ENCODE results near the gene COX6A2. TPM values are rescaled to one million over a fixed set of nuclear protein-coding genes. Genes with fewer than 3 reads are reported as not detected.

COX6A2 gene
- polyA plus RNA-seq, 1 of the 3 experiments (the other 2 are of a cell fraction) = not detected

GRCh38 chr16:31404353-31405064 is 23.7 kb downstream of the COX6A2 start:
- H2AFZ ChIP-seq (ENCODE audit: low read depth) = peak overlapping the region; percentile 52; the same call in 1 of the 2 replicates
- H3K27ac ChIP-seq (ENCODE audit: low read depth in 2 of 2, low read length in 1 of 2) = no peak overlapping the region
- WGBS (ENCODE audit: low lambda C conversion rate) = 13% methylated on average over 9 of the region's 9 CpGs
- peak overlapping the region; percentile 88 for H3K4me2 ChIP-seq
- ChIA-PET POLR2A (no interaction called here), CTCF (interaction anchor here (0.6 kb wide), 1 partner anchor 464 kb away, joined by 3 read pairs; no protein-coding TSS in a partner anchor)
- DNase-seq = no peak
- H3K27me3 ChIP-seq (ENCODE audit: insufficient read depth) = peaks cover 14% of the 10 kb centered on the region; the same call in 1 of the 2 replicates
- H3K4me1 ChIP-seq (ENCODE audit: control insufficient read depth in 1 of 2, insufficient read depth in 2 of 2, low read depth in 1 of 2, low read length in 1 of 2) = peaks cover 0 to 6% of the 10 kb centered on the region in 2 experiments; a peak in 1 of 4 replicates
- peak overlapping the region; percentile 51 for H3K9ac ChIP-seq
- no peaks in the 10 kb centered on the region for H3K9me3 ChIP-seq
- 0 out of 2 replicates have a peak, but pooled peaks have one; percentile 30 for TF ChIP-seq MAX (IDR thresholded peaks at IDR 0.05; ENCODE audit: low read depth)
- TF ChIP-seq FOSL2 (IDR thresholded peaks at IDR 0.05; ENCODE audit: borderline replicate concordance, low read depth) = no peak
- no peak for TF ChIP-seq FOXJ3 (CRISPR knock-in tag; IDR thresholded peaks at IDR 0.05)
- peak; percentile 92 for TF ChIP-seq POLR2AphosphoS5 (IDR thresholded peaks at IDR 0.05; ENCODE audit: low read depth, low read length)
- peak; percentile 63 for TF ChIP-seq TAF1 (IDR thresholded peaks at IDR 0.05; ENCODE audit: borderline replicate concordance, low read depth, low read length)
- no peak for TF ChIP-seq RFX5 (IDR thresholded peaks at IDR 0.05; ENCODE audit: low read length)
- TF ChIP-seq GABPA (IDR thresholded peaks at IDR 0.05; ENCODE audit: low read depth) = peak; percentile 74
- peak; percentile 96 for TF ChIP-seq PBX3 (IDR thresholded peaks at IDR 0.05)
- no peaks in the 10 kb centered on the region for H3K9me2 ChIP-seq
- peak overlapping the region; percentile 52 to 69 for H3K4me3 ChIP-seq (ENCODE audit: low read depth in 2 of 2, low read length in 1 of 2)
- peaks cover 7% of the 10 kb centered on the region; the same call in 1 of the 2 replicates for H3K79me2 ChIP-seq (ENCODE audit: insufficient read depth)
- H3K36me3 ChIP-seq (replicated peaks in 1 of 2; ENCODE audit: control insufficient read depth in 1 of 2, insufficient read depth in 2 of 2, low read length in 1 of 2) = no peaks in the 10 kb centered on the region
- peaks cover 9% of the 10 kb centered on the region for H3F3A ChIP-seq (replicated peaks; ENCODE audit: insufficient read depth)
- no peaks in the 10 kb centered on the region for H4K20me1 ChIP-seq (ENCODE audit: insufficient read depth)

- peaks cover 10% of the 10 kb centered on the region; the same call in 1 of the 2 replicates for H3K27me3 ChIP-seq (ENCODE audit: insufficient read depth)
- no peak overlapping the region for H3K27ac ChIP-seq (ENCODE audit: low read depth in 2 of 2, low read length in 1 of 2)
- peak overlapping the region; percentile 52 to 69 for H3K4me3 ChIP-seq (ENCODE audit: low read depth in 2 of 2, low read length in 1 of 2)
- WGBS (ENCODE audit: low lambda C conversion rate) = 16% methylated on average over 13 of the region's 21 CpGs
- H2AFZ ChIP-seq (ENCODE audit: low read depth) = no peak overlapping the region; the same call in 1 of the 2 replicates
- peak overlapping the region; percentile 51 for H3K9ac ChIP-seq
- ChIA-PET CTCF (interaction anchor here (0.6 kb wide), 1 partner anchor 464 kb away, joined by 3 read pairs; no protein-coding TSS in a partner anchor), POLR2A (no interaction called here)
- no peak for DNase-seq
- peaks cover 9% of the 10 kb centered on the region for H3F3A ChIP-seq (replicated peaks; ENCODE audit: insufficient read depth)
- no peaks in the 10 kb centered on the region for H4K20me1 ChIP-seq (ENCODE audit: insufficient read depth)
- no peaks in the 10 kb centered on the region for H3K9me3 ChIP-seq
- H3K79me2 ChIP-seq (ENCODE audit: insufficient read depth) = peaks cover 7% of the 10 kb centered on the region; the same call in 1 of the 2 replicates
- H3K9me2 ChIP-seq = no peaks in the 10 kb centered on the region
- H3K4me1 ChIP-seq (ENCODE audit: control insufficient read depth in 1 of 2, insufficient read depth in 2 of 2, low read depth in 1 of 2, low read length in 1 of 2) = peaks cover 0 to 6% of the 10 kb centered on the region in 2 experiments; a peak in 1 of 4 replicates
- H3K36me3 ChIP-seq (replicated peaks in 1 of 2; ENCODE audit: control insufficient read depth in 1 of 2, insufficient read depth in 2 of 2, low read length in 1 of 2) = no peaks in the 10 kb centered on the region
- H3K4me2 ChIP-seq = peak overlapping the region; percentile 88
- no peak for TF ChIP-seq RFX5 (IDR thresholded peaks at IDR 0.05; ENCODE audit: low read length)
- TF ChIP-seq USF1 (IDR thresholded peaks at IDR 0.05; ENCODE audit: borderline replicate concordance, low read depth) = no peak
- no peak for TF ChIP-seq FOXM1 (IDR thresholded peaks at IDR 0.05; ENCODE audit: low read depth)
- TF ChIP-seq MXI1 (IDR thresholded peaks at IDR 0.05; ENCODE audit: low read depth, low read length) = no peak
- no peak for TF ChIP-seq FOXJ3 (CRISPR knock-in tag; IDR thresholded peaks at IDR 0.05)
- TF ChIP-seq CTCF (IDR thresholded peaks at IDR 0.05) = no peak
- TF ChIP-seq RAD21 (IDR thresholded peaks at IDR 0.05; ENCODE audit: low read length) = no peak
- TF ChIP-seq PBX3 (IDR thresholded peaks at IDR 0.05) = no peak
- no peak for TF ChIP-seq TCF12 (IDR thresholded peaks at IDR 0.05)
- TF ChIP-seq TEAD4 (IDR thresholded peaks at IDR 0.05; ENCODE audit: borderline replicate concordance, insufficient read depth) = no peak
- TF ChIP-seq USF2 (IDR thresholded peaks at IDR 0.05; ENCODE audit: borderline replicate concordance, low read depth, low read length) = no peak
- TF ChIP-seq MEF2A (IDR thresholded peaks at IDR 0.05; ENCODE audit: borderline replicate concordance, low read depth) = no peak
- no peak for TF ChIP-seq SMC3 (IDR thresholded peaks at IDR 0.05; ENCODE audit: low read depth, low read length)
Observed at GRCh38 chr16:31403590-31404352, 24.4 kb downstream of the COX6A2 start.
